Osteoblast (primary cell): ENCODE results near the gene CMPK2. TPM values are rescaled to one million over a fixed set of nuclear protein-coding genes. Genes with fewer than 3 reads are reported as not detected.

Source experiments
- DNase-seq: peaks from one replicate; pipeline ENCODE4 v3.0.0; 2011; ENCODE audit warnings: low spot score, mixed read lengths; ENCODE audit not compliant: insufficient read length; ENCODE audit errors: missing footprints
- H2AFZ ChIP-seq: 2 replicates; pipeline ENCODE4 v1.6.0; 2011; ENCODE audit warnings: mild to moderate bottlenecking, low read length
- H3K27ac ChIP-seq: 2 replicates; pipeline ENCODE4 v1.5.1; 2011; ENCODE audit warnings: mild to moderate bottlenecking, low read depth, low read length, moderate library complexity
- H3K27me3 ChIP-seq: 2 replicates; pipeline ENCODE4 v1.6.0; 2012; ENCODE audit warnings: mild to moderate bottlenecking, control low read depth, inconsistent platforms, low read length, moderate library complexity; ENCODE audit not compliant: insufficient read depth
- H3K36me3 ChIP-seq: 2 replicates; pipeline ENCODE4 v1.5.1; 2011; ENCODE audit warnings: mild to moderate bottlenecking, low read length, control low read depth, moderate library complexity; ENCODE audit not compliant: insufficient read depth
- H3K4me1 ChIP-seq: 2 replicates; pipeline ENCODE4 v1.5.1; 2011; ENCODE audit warnings: mild to moderate bottlenecking, low read length, control low read depth, moderate library complexity; ENCODE audit not compliant: insufficient read depth
- H3K4me2 ChIP-seq: 2 replicates; pipeline ENCODE4 v1.6.0; 2011; ENCODE audit warnings: mild to moderate bottlenecking, low read length; ENCODE audit not compliant: insufficient read depth
- H3K4me3 ChIP-seq: fragments of 200-600 bp; sonication (generic); 3 replicates; pipeline ENCODE4 v1.5.1; 2012; ENCODE audit warnings: mild to moderate bottlenecking, low read length, inconsistent platforms; ENCODE audit not compliant: insufficient read depth
- H3K79me2 ChIP-seq: 2 replicates; pipeline ENCODE4 v1.6.0; 2012; ENCODE audit warnings: mild to moderate bottlenecking, low read length, control low read depth, inconsistent platforms; ENCODE audit not compliant: insufficient read depth
- H3K9me3 ChIP-seq: 2 replicates; pipeline ENCODE4 v1.5.1; 2011; ENCODE audit warnings: low read depth, low read length, control low read depth
- H4K20me1 ChIP-seq: 2 replicates; pipeline ENCODE4 v1.6.0; 2012; ENCODE audit warnings: mild to moderate bottlenecking, low read length, control low read depth; ENCODE audit not compliant: insufficient read depth
- total RNA-seq: library from RNA; depleted of rRNA; stranded (reverse); fragments of >200 nt; gene quantifications from 2 replicates; pipeline ENCODE4 v1.2.3, GENCODE V29; 2012
- TF ChIP-seq, protein P1 (sequence below): IDR thresholded peaks from 2 replicates; pipeline ENCODE4 v1.5.1; 2011; ENCODE audit warnings: mild to moderate bottlenecking, low read depth, low read length, moderate library complexity; ENCODE audit errors: extremely low read depth

CMPK2 gene
- total RNA-seq, 1 donor, result 2.2 TPM

DNA sequence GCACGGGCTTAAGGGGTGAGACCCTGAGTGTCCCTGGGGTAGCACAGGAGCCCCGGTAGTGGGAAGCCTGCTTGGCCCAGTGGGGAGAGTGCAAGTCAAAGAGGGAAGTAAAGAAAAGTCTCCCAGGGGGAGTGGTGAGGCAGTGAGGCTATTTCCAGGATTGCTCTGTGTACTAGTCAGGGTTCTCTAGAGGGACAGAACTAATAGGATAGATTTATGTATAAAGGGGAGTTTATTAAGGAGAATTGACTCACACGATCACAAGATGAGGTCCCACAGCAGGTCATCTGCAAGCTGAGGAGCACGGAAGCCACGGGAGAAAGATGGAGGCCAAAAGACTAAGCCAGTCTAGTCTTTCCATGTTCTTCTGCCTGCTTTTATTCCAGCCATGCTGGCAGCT lies 45.5 kb downstream of the CMPK2 start:
- TF ChIP-seq, protein P1, sequence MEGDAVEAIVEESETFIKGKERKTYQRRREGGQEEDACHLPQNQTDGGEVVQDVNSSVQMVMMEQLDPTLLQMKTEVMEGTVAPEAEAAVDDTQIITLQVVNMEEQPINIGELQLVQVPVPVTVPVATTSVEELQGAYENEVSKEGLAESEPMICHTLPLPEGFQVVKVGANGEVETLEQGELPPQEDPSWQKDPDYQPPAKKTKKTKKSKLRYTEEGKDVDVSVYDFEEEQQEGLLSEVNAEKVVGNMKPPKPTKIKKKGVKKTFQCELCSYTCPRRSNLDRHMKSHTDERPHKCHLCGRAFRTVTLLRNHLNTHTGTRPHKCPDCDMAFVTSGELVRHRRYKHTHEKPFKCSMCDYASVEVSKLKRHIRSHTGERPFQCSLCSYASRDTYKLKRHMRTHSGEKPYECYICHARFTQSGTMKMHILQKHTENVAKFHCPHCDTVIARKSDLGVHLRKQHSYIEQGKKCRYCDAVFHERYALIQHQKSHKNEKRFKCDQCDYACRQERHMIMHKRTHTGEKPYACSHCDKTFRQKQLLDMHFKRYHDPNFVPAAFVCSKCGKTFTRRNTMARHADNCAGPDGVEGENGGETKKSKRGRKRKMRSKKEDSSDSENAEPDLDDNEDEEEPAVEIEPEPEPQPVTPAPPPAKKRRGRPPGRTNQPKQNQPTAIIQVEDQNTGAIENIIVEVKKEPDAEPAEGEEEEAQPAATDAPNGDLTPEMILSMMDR, result no peak
- no peaks in the 10 kb centered on the region for H4K20me1 ChIP-seq
- H3K79me2 ChIP-seq, result no peaks in the 10 kb centered on the region
- DNase-seq, result no peak
- H3K4me2 ChIP-seq, result no peak overlapping the region
- no peaks in the 10 kb centered on the region for H3K4me1 ChIP-seq
- no peak overlapping the region for H3K27ac ChIP-seq
- no peak overlapping the region for H3K4me3 ChIP-seq
- no peaks in the 10 kb centered on the region for H3K27me3 ChIP-seq
- H3K36me3 ChIP-seq, result no peaks in the 10 kb centered on the region
- no peak overlapping the region for H2AFZ ChIP-seq
- H3K9me3 ChIP-seq, result no peaks in the 10 kb centered on the region

DNA sequence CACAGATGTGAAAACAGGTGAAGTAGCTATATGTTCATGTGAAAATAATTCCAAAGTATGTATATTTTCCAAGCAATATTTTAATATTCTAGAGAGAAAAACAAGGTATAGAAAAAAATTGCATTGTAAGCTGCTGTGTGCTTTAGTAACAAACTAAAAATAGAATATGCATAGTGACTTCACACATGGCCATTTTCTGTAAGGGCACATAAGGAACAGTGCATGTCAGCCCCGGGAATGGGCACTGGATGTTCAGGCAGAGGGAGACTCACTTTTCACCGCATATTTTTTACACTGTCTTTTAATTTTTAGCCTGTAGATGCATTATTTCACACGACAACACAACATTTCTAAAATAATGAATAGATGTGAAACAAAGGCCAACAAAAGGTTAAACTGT lies 46.0 kb downstream of the CMPK2 start:
- Histone ChIP-seq H3K79me2 (no peaks in the 10 kb centered on the region), H3K4me1 (no peaks in the 10 kb centered on the region), H3K27ac (no peak overlapping the region), H3K27me3 (no peaks in the 10 kb centered on the region), H3K36me3 (no peaks in the 10 kb centered on the region), H3K9me3 (no peaks in the 10 kb centered on the region), H3K4me2 (no peak overlapping the region), H2AFZ (no peak overlapping the region), H3K4me3 (no peak overlapping the region), H4K20me1 (no peaks in the 10 kb centered on the region)
- TF ChIP-seq, protein P1, result no peak
- no peak for DNase-seq

DNA sequence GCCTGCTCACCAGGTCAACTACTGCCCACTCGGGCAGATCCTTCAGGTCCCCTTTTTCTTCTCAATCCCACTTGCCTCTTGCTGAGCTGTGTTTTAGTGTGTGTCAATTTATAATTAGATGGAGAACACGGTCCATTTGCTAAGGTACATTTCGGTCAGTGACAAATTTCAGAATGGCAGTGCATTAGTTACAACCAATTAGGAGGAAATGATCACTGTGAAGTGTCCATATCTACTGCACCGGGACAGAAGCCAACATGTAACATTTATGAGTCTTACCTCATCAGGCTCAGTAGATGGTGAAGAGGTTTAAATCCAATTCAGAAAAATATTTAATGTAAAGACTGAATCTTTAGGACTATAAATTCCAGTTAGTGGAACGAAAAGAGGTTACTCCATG lies 47.7 kb downstream of the CMPK2 start:
- Histone ChIP-seq H3K27me3 (no peaks in the 10 kb centered on the region), H3K9me3 (no peaks in the 10 kb centered on the region), H2AFZ (no peak overlapping the region), H3K4me3 (no peak overlapping the region), H4K20me1 (no peaks in the 10 kb centered on the region), H3K27ac (no peak overlapping the region), H3K36me3 (no peaks in the 10 kb centered on the region), H3K4me2 (no peak overlapping the region), H3K79me2 (no peaks in the 10 kb centered on the region), H3K4me1 (no peaks in the 10 kb centered on the region)
- DNase-seq, result no peak
- TF ChIP-seq, protein P1, result no peak

DNA sequence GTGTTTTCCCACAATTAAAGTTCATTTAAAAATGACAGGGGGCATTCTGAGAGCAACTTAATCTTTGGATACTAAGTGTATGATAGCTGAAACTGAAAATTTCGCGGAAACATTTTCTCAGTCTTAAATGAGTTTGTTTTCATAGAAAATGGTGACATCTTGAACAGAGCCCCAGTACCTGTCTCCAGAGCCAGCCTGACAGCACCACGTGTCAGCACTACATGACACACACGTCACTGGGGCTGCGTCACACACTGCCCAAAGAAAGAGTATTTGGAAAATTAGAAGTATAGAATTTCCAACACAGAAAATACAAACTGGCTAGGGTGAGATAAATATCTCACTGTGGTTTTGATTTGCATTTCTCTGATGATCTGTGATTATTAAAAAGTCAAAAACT lies 50.8 kb downstream of the CMPK2 start:
- Histone ChIP-seq H3K9me3 (no peaks in the 10 kb centered on the region), H3K4me1 (no peaks in the 10 kb centered on the region), H3K36me3 (no peaks in the 10 kb centered on the region), H2AFZ (no peak overlapping the region), H3K4me2 (no peak overlapping the region), H4K20me1 (no peaks in the 10 kb centered on the region), H3K27ac (no peak overlapping the region), H3K79me2 (no peaks in the 10 kb centered on the region), H3K27me3 (no peaks in the 10 kb centered on the region), H3K4me3 (no peak overlapping the region)
- DNase-seq, result no peak
- TF ChIP-seq, protein P1, result no peak
